ENCODE measurements around the gene ST7.
A peak's percentile ranks its signal among the peaks of the same experiment; 100 is the strongest.
"Not testable (repeated sequence)": the region's sequence is repeated elsewhere in the genome, so short reads cannot be mapped to it uniquely, and the experiment has no call there.

ST7 gene

GRCh38 chr7:117227091-117227490 is 273.8 kb downstream of the ST7 start:
- DNase-seq (ENCODE audit: low spot score): no peak

- no peak for DNase-seq (ENCODE audit: low spot score)
Measured at GRCh38 chr7:117229350-117229749, 276.0 kb downstream of the ST7 start.

- DNase-seq (ENCODE audit: low spot score): no peak
Measured at GRCh38 chr7:117230276-117231046, 277.2 kb downstream of the ST7 start.

- no peak for DNase-seq (ENCODE audit: low spot score)
Measured at GRCh38 chr7:117231047-117231359, 277.7 kb downstream of the ST7 start.

GRCh38 chr7:117237646-117238045 is 284.3 kb downstream of the ST7 start:
- DNase-seq (ENCODE audit: low spot score): no peak

GRCh38 chr7:117238472-117238871 is 285.2 kb downstream of the ST7 start:
- DNase-seq (ENCODE audit: low spot score): no peak

- no peak for DNase-seq (ENCODE audit: low spot score)
Measured at GRCh38 chr7:117238937-117239336, 285.6 kb downstream of the ST7 start.

- no peak for DNase-seq (ENCODE audit: low spot score)
Measured at GRCh38 chr7:117241088-117241487, 287.8 kb downstream of the ST7 start.

- DNase-seq (ENCODE audit: low spot score): no peak
Measured at GRCh38 chr7:117243390-117243789, 290.1 kb downstream of the ST7 start.

- not testable (repeated sequence) for DNase-seq (ENCODE audit: low spot score)
Measured at GRCh38 chr7:117245703-117246102, 292.4 kb downstream of the ST7 start.

GRCh38 chr7:117247809-117248208 is 294.5 kb downstream of the ST7 start:
- DNase-seq (ENCODE audit: low spot score): no peak

- DNase-seq (ENCODE audit: low spot score): no peak
Measured at GRCh38 chr7:117248829-117249228, 295.5 kb downstream of the ST7 start.

- DNase-seq (ENCODE audit: low spot score): no peak
Measured at GRCh38 chr7:117249696-117250095, 296.4 kb downstream of the ST7 start.

GRCh38 chr7:117250245-117250644 is 296.9 kb downstream of the ST7 start:
- DNase-seq (ENCODE audit: low spot score): no peak

GRCh38 chr7:117250801-117251200 is 297.5 kb downstream of the ST7 start:
- DNase-seq (ENCODE audit: low spot score): no peak

- DNase-seq (ENCODE audit: low spot score): no peak
Measured at GRCh38 chr7:117251687-117252086, 298.4 kb downstream of the ST7 start.

GRCh38 chr7:117259615-117260014 is 306.3 kb downstream of the ST7 start:
- no peak for DNase-seq (ENCODE audit: low spot score)

- DNase-seq (ENCODE audit: low spot score): no peak
Measured at GRCh38 chr7:117262546-117262945, 309.2 kb downstream of the ST7 start.

- no peak for DNase-seq (ENCODE audit: low spot score)
Measured at GRCh38 chr7:117264716-117265115, 311.4 kb downstream of the ST7 start.

- DNase-seq (ENCODE audit: low spot score): peak; percentile 20
Measured at GRCh38 chr7:117269417-117269816, 316.1 kb downstream of the ST7 start.

GRCh38 chr7:117269886-117270285 is 316.6 kb downstream of the ST7 start:
- DNase-seq (ENCODE audit: low spot score): no peak

- DNase-seq (ENCODE audit: low spot score): no peak
Measured at GRCh38 chr7:117270371-117270770, 317.1 kb downstream of the ST7 start.

GRCh38 chr7:117271566-117271965 is 318.3 kb downstream of the ST7 start:
- DNase-seq (ENCODE audit: low spot score): no peak

GRCh38 chr7:117272017-117272759 is 318.9 kb downstream of the ST7 start:
- DNase-seq (ENCODE audit: low spot score): no peak

Measured in LoVo (cell line).